Measurements from ENCODE around the gene BIK.

GRCh38 chr22:43173976-43174720 is 63.6 kb downstream of the BIK start:
- TF ChIP-seq CTCF (conservative IDR thresholded peaks at IDR 0.05; ENCODE audit: low read depth, low read length), result no peak
- TF ChIP-seq EZH2 (IDR thresholded peaks at IDR 0.05; ENCODE audit: borderline replicate concordance, low read depth, low read length, poor library complexity, severe bottlenecking), result no peak
